ENCODE data around the gene MAS1. TPM values are rescaled to one million over a fixed set of nuclear protein-coding genes. Genes with fewer than 3 reads are reported as not detected.

The MAS1 gene
- total RNA-seq, 1 donor from 2014 or later = not detected

GRCh38 chr6:159880412-159880975 is 10.3 kb upstream of the MAS1 start:
- Mint-ChIP-seq H3K27ac (no peak overlapping the region), H3K9me3 (no peaks in the 10 kb centered on the region), H3K4me1 (peaks cover 4% of the 10 kb centered on the region), H3K4me3 (no peak overlapping the region), H3K27me3 (peaks cover 4% of the 10 kb centered on the region), H3K36me3 (ENCODE audit: low read depth) (no peaks in the 10 kb centered on the region)
- no peak for TF ChIP-seq CTCF (IDR thresholded peaks at IDR 0.05)
- CTCF ChIA-PET = no interaction called here
- intact Hi-C loops (cut with micrococcal nuclease) = no loop called here
- ATAC-seq (ENCODE audit: low read depth) = no peak
- DNase-seq = no peak
- POLR2A ChIA-PET = no interaction called here

GRCh38 chr6:159884720-159885119 is 6.1 kb upstream of the MAS1 start:
- no peak for TF ChIP-seq CTCF (IDR thresholded peaks at IDR 0.05)
- CTCF ChIA-PET = no interaction called here
- H3K4me3 Mint-ChIP-seq = no peak overlapping the region
- no peaks in the 10 kb centered on the region for H3K9me3 Mint-ChIP-seq
- no peaks in the 10 kb centered on the region for H3K36me3 Mint-ChIP-seq (ENCODE audit: low read depth)
- no peak for ATAC-seq (ENCODE audit: low read depth)
- DNase-seq = no peak
- no peaks in the 10 kb centered on the region for H3K4me1 Mint-ChIP-seq
- POLR2A ChIA-PET = no interaction called here
- intact Hi-C loops (cut with micrococcal nuclease) = no loop called here
- H3K27me3 Mint-ChIP-seq = peaks cover 18% of the 10 kb centered on the region
- no peak overlapping the region for H3K27ac Mint-ChIP-seq

GRCh38 chr6:159886270-159886669 is 4.5 kb upstream of the MAS1 start:
- Mint-ChIP-seq H3K4me3 (no peak overlapping the region), H3K27me3 (peaks cover 23% of the 10 kb centered on the region), H3K4me1 (no peaks in the 10 kb centered on the region), H3K27ac (no peak overlapping the region), H3K9me3 (no peaks in the 10 kb centered on the region), H3K36me3 (ENCODE audit: low read depth) (no peaks in the 10 kb centered on the region)
- ATAC-seq (ENCODE audit: low read depth) (no peak), DNase-seq (no peak)
- ChIA-PET CTCF (no interaction called here), POLR2A (no interaction called here)
- intact Hi-C loops (cut with micrococcal nuclease) = no loop called here
- TF ChIP-seq CTCF (IDR thresholded peaks at IDR 0.05) = no peak

- H3K9me3 Mint-ChIP-seq = no peaks in the 10 kb centered on the region
Observed at GRCh38 chr6:159887146-159887545, 3.6 kb upstream of the MAS1 start.

GRCh38 chr6:159887761-159888160 is 3.0 kb upstream of the MAS1 start:
- no peak overlapping the region for H3K4me3 Mint-ChIP-seq
- no peaks in the 10 kb centered on the region for H3K4me1 Mint-ChIP-seq
- DNase-seq = no peak
- ChIA-PET POLR2A (no interaction called here), CTCF (no interaction called here)
- no peak for TF ChIP-seq CTCF (IDR thresholded peaks at IDR 0.05)
- no peaks in the 10 kb centered on the region for H3K9me3 Mint-ChIP-seq
- H3K27ac Mint-ChIP-seq = no peak overlapping the region
- intact Hi-C loops (cut with micrococcal nuclease) = no loop called here
- ATAC-seq (ENCODE audit: low read depth) = no peak
- H3K27me3 Mint-ChIP-seq = peaks cover 32% of the 10 kb centered on the region
- H3K36me3 Mint-ChIP-seq (ENCODE audit: low read depth) = no peaks in the 10 kb centered on the region

More at GRCh38 chr6:159887146-159887545, 3.6 kb upstream of the MAS1 start:
- CTCF ChIA-PET = no interaction called here
- no peaks in the 10 kb centered on the region for H3K36me3 Mint-ChIP-seq (ENCODE audit: low read depth)
- intact Hi-C loops (cut with micrococcal nuclease) = no loop called here
- ATAC-seq (ENCODE audit: low read depth) = no peak
- no peak for TF ChIP-seq CTCF (IDR thresholded peaks at IDR 0.05)
- no peaks in the 10 kb centered on the region for H3K4me1 Mint-ChIP-seq
- DNase-seq = no peak
- POLR2A ChIA-PET = no interaction called here
- H3K27ac Mint-ChIP-seq = no peak overlapping the region
- H3K4me3 Mint-ChIP-seq = no peak overlapping the region
- H3K27me3 Mint-ChIP-seq = peaks cover 28% of the 10 kb centered on the region

Measured in activated B cell treated with CpG ODN at 0.5 μM for 24 hours (primary cell).